ENCODE measurements around the gene SLC7A5.
"Not testable (repeated sequence)": the region's sequence is repeated elsewhere in the genome, so short reads cannot be mapped to it uniquely, and the experiment has no call there.

GRCh38 chr16:87863327-87863635 is 6.0 kb downstream of the SLC7A5 start:
- not testable (repeated sequence) for TF ChIP-seq CTCF (tag by site-specific recombination; IDR thresholded peaks at IDR 0.05); FEZF1 (tag by site-specific recombination; IDR thresholded peaks at IDR 0.05); SALL2 (tag by site-specific recombination; IDR thresholded peaks at IDR 0.05; ENCODE audit: borderline replicate concordance); ZNF10 (tag by site-specific recombination; IDR thresholded peaks at IDR 0.05); ZBTB7A (tag by site-specific recombination; IDR thresholded peaks at IDR 0.05; ENCODE audit: low read depth); ZNF274 (IDR thresholded peaks at IDR 0.05; ENCODE audit: low read length); ZNF274 (tag by site-specific recombination; IDR thresholded peaks at IDR 0.05; ENCODE audit: borderline replicate concordance); ZNF148 (tag by site-specific recombination; IDR thresholded peaks at IDR 0.05; ENCODE audit: borderline replicate concordance); ZEB2 (tag by site-specific recombination; IDR thresholded peaks at IDR 0.05); GLIS1 (tag by site-specific recombination; IDR thresholded peaks at IDR 0.05); SCRT1 (tag by site-specific recombination; IDR thresholded peaks at IDR 0.05; ENCODE audit: borderline replicate concordance); ZNF302 (tag by site-specific recombination; IDR thresholded peaks at IDR 0.05; ENCODE audit: low read depth)
